ENCODE results near the gene FBXO31.
"Not testable (repeated sequence)": the region's sequence is repeated elsewhere in the genome, so short reads cannot be mapped to it uniquely, and the experiment has no call there.

The FBXO31 gene

DNA sequence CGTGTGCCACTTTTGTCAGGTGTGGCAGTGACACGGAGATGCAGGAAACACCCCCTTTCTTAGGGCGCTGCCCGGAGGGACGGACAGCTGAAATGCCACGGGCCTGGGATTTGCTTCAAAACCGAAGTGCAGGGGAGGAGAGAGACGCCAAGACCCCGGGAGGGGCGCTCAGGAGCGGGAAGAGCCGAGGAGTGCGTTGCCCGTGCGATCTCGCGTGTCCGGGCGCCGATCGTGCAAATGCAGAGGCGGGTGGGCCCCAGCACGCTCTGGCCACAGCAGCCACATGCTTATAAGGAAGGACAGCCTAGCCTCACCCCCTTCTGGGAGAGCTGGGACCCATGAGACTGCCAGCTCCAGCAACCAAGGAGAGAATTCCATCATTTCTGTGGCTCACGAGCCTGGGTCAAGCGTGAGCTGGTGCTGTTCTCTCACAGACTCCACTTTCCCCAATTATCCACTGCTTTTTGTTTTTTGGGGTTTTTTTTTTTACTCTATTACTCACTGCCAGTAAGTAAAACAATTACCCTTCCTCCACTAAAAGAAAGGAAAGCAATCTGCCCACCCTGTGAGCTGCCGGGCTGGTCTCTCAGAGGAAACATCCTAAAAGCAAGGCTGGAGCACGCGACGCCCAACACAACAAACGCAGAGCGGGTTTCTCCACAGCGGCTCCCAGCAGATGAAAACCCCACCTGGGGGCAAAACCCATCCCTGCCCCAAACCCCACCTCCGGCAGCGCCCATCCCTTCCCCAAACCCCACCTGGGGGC is 39.2 kb downstream of the FBXO31 start:
- DNase-seq (ENCODE audit: low read depth in 2 of 2) = no peak

DNA sequence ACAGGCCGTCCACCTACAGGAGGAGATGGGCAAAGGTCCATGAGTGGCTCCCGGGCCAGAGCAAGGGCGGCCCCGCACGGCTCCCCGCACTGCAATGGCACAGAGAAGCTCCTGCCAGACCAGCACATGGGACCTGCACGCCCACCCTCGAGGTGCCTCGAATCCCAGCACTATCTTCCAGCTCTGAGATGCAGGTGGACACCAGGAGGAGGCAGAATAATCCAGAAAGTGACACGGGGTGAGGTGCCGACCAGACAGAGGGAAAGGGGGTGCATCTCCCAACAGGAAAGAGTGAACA is 39.9 kb downstream of the FBXO31 start:
- DNase-seq (ENCODE audit: low read depth in 2 of 2) = no peak

DNA sequence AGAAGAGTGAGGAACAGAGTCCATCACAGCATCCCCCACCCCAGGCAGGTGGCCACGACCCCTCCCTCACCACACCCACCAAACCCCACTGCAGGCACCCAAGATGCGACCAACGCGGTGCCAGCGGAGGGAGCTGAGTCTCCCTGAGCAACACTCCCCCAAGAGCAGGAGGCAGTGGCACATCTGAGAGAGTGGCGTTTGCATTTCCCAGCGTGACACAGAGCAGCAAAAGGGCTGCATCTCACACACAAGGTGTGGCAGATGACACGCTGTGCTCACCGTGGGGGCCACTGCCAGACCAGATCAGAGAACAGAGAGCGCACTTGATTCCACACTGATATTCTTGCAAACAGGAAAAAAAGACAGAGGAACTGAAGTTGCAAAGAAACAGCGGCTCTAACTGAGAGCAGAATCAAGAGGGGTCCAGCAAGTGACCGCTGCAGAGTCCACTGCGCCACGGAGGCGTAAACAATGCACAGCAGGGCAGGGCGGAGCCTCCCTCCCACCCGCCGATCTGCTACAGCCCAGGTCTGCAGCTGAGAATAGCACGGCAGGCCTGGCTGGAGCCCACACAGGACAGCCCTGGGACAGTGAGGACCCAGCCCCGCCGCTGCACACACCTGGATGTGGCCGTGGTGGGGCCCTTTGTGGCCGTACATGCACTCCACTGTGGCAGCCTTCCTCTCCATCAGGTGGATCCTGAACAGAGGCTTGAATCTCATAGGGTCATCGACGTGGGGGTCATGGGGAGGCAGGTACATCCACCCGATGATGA is 40.4 kb downstream of the FBXO31 start:
- no peak for DNase-seq (ENCODE audit: low read depth in 2 of 2)

DNA sequence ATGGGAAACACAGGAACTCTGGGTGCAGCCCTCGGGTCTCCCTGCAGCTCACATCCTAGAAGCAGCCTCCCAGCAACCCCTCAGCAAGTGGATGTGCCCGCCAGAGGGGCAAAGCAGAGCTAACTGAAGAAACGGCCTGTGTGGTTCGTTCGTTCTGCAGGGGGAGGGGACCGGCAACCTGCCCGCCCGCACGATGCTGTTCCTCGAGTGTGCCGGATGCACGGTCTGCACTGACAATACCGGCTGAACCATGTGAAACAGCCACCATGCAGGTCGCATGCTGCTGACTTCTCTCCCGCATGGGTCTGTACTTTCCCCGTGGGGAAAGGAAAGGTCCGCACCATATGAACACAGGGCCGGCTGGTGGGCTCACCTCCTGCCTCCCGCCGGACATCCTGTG is 41.1 kb downstream of the FBXO31 start:
- no peak for DNase-seq (ENCODE audit: low read depth in 2 of 2)

DNA sequence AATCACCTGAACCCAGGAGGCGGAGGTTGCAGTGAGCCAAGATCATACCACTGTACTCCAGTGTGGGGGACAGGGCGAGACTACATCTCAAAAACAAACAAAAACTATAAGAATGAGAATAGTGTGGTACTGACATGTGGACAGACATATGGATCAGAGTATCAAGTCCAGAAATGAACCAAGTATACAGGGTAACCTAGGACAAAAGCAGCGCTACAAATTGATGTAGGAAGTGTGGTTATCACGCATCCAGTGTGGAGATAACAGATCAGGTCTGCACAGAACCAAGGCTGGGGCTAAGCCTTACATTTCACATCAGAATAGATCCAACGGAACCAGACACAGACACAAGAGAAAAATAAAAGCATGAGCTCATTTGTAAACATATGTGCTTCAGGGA is 43.4 kb downstream of the FBXO31 start:
- DNase-seq (ENCODE audit: low read depth in 2 of 2) = no peak

DNA sequence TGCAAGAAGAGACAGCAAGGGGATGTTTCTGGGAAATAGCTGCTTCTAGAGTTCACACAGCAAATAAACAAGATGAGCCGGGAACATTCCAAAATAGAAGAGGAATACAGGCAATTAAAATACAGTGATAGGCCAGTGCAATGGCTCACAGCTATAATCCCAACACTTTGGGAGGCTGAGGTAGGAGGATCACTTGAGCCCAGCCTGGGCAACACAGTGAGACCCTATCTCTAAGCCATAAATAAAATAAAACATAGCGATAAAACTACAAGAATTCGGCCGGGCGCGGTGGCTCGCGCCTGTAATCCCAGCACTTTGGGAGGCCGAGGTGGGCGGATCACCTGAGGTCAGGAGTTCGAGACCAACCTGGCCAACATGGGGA is 43.9 kb downstream of the FBXO31 start:
- DNase-seq (ENCODE audit: low read depth in 2 of 2) = not testable (repeated sequence)

DNA sequence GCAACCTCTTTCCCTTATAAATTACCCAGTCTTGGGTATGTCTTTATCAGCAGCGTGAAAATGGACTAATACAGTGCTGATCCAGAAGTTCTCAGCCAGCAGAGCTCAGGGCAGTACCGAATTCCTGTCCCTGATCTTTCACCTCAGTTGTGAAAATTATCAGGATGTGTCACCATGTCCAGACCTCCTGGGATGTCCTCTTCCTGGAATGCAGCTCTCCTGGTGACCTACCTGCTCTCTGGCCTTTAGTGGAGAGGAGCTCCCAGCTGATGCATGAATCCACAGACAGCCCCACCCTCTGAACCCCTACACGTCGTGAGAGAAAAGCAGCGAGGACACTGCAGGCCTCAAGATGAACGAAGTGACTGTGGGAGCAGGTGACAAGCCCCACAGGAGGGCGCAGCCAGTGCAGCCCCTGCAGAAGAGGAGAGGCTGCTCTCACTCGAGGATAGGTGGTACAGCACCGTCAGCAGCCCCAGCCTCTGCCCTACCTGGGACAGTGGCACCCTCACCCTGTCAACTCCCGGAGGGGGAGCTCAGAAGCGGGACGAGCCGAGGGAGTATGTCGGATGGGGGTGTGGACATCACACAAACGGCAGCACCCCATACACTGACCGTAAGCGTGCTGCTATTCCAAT is 44.4 kb downstream of the FBXO31 start:
- DNase-seq (ENCODE audit: low read depth in 2 of 2) = no peak

DNA sequence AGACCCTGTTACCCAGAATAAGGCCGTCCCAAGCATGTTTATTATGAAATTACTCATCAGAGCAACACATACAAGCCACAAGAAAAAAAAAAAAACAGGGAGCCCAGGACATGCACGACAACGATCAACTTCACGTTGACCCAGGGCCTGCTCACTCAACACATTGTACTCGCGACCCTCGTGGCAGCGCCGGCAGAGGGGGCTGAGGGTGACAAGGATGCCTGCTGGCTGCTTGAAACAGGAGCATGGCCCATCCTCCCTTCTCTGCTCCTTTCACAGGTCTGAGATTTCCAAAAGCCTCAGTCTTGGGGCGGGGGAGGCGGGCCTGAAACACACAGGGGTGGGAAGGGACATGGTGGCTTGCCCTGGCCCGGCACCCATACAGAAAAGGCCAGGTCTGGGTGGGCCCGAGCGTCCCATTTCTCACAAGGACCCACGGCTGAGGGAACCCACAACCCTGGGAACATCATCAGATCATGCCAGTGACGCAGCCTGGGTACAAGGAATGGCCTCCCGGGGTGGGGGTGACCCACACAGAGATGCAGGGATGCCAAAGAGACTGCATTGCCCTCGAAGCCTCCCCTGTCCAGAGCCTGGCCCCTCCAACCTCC is 45.3 kb downstream of the FBXO31 start:
- no peak for DNase-seq (ENCODE audit: low read depth in 2 of 2)

DNA sequence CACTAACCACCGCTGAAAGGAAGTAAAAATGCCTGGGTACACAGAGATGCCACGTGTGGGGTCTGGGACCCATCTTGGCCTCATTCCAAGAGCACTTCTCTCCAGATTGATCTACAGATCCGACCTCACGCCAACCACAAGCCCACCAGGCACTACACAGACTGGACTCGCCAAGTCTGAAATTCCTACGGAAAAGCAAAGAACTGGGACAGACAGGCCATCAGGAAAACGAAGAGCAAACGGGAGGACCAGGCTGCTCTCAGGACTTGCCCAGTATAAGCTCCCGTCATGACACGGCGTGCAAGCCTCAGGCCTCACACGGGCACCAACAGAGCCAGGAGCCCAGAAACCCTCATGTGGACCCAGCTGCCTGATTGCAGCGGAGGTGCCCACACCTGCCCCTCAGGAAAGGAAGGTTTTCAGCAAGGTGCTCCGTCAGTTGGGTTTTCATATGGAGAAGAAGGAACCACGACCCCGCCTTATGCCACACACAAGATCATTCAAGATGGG is 46.3 kb downstream of the FBXO31 start:
- no peak for DNase-seq (ENCODE audit: low read depth in 2 of 2)

DNA sequence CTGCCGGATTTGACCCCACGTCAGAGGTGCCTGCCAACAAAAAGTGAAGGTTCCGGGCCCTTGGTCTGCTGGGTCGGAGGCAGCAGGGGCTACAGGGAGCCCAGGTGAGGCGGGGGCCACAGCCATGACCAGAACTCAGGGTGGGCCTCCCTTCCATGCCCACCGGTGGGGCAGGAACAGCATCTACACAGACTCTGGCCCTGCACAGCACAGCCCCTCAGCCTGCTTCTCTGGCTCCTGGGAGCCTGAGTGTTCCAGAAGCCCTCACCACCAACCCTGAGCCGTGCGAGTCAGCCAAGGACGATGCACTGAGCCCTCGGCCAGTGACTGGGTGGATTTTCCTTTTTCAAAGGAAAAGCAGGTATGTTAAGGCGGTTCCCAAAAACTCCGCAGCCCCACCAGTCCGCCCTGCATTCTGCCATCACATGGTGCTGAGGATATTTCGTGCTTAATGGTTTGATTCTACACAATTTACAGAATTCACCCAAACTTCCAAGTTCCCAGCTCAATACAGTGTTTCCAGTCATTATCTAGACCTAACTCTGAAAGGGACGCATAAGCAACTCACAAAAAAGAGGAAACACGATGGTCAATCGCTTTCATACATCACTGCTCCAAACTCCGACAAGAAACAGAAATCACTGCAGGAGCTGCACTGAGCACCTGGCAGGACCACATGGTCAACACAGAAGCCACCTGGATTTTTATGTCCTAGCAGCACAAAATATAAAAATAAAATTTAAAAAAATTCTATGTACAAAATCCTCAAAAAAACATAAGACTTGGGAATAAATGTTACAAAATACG is 46.9 kb downstream of the FBXO31 start:
- DNase-seq (ENCODE audit: low read depth in 2 of 2) = no peak

DNA sequence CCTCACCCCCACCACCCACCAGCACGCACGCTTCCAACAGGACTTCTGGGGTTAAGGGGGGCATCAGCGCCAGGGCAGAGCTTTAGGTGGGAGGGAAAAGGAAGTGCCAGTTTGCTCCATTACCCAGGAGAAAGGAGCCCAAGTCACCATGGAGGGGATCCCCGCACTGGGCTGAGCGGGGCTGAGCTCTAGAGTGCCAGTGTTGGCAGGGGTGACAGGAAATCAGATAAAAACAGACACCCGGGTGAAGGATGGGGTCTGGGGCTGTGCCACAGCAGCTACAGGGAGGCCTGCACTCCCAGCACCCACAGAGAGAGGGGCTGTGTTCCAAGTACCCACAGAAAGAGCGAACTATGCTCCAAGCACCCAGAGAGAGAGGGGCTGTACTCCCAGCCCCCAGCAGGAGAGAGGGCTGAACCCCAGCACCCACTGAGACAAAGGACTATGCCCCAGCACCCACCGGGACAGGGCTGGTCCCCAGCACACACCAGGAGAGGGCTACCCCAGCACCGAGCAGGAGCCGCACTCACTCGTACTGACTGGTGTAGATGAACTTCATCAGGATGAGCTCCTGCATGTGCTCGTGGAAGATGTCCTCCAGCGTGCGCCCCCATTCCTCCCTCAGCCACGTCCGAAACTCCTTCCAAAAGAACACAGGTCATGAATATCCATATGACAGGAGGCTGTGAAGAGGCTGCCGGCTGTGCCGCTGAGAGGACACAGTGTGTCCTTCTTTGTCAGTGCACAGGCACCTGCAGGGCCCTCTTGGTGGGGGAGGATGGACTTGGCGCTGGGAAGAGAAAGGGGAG is 47.7 kb downstream of the FBXO31 start:
- no peak for DNase-seq (ENCODE audit: low read depth in 2 of 2)

DNA sequence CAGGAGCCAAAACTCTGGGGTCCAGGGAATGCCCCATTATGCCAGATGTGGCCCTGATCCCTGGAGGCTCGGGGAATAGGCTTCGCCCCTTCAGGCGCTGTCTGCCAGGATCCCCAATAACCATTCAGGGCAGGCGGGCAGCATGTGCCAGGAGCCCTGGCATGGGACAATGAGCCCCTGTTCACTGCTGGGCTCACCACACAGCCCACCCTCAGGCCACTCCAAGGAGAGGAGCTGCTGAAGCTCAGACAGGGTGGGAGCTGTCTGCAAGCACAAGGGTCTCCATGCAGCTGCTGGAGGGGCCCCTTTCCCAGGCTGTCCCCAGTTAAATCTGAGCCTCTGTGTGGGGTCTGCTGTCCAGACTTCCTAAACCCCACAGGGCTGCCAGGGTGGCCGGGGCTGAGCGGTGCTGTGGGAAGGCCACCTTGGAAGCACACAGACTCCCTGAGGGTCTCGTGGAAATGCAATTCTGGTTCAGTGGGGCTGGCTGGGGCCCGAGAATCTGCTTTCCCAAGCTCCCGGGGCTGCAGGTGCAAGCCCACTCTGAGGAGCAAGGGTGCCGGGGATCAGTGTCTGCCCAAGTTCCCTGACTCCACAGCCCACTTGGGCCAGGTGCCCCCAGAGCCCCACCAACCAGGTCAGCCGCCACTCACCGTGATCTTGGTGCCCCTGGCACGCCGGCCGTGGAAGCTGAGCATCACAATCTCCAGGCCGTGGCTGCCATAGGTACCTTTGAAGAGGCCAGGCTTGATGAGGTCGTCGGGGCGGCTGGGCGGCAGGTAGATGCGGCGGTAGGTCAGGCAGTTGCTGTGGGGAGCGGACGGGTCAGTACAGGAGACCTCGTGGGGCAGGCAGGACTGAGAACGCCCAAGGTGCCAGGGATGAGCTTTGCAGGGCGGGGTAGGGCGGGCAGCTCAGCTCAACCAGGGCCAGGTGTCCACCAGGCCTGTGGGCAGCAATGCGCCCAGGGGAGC is 48.6 kb downstream of the FBXO31 start:
- DNase-seq (ENCODE audit: low read depth in 2 of 2) = no peak

DNA sequence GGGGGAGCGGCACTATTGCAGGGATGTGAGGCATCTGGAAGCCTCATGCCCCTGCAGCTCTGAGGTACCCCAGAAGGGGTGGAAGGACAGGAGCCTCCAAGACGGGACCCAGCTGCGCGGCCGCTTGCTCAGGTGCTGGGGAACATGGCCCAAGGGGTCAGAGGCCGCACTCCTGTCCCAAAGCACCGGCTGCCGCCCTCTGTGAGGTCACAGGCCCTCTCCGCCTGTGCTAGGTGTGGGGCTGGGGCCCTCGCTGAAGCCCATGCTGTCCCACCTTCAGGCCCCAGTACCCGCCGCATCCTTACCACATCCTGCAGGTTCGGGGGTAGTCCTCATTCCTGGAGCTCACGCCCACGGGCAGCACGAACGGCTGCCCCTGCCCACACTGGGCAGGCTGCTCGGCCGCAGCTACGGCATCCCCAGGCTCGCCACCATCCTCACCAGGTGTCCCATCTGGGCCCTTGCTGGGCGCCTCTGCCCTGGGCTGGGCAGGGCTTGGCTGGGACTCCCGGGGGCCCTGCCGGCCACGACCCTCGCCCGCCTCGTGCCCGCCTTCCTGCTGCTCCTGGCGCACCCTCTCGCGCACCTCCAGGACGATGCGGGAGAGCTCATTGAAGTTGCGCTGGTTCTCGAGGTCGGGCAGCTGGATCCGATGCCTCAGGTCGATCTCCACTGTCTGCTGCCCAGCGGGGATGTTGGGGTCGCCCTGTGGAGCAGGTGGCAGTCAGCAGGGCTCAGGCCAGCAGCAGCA is 49.8 kb downstream of the FBXO31 start:
- no peak for DNase-seq (ENCODE audit: low read depth in 2 of 2)

DNA sequence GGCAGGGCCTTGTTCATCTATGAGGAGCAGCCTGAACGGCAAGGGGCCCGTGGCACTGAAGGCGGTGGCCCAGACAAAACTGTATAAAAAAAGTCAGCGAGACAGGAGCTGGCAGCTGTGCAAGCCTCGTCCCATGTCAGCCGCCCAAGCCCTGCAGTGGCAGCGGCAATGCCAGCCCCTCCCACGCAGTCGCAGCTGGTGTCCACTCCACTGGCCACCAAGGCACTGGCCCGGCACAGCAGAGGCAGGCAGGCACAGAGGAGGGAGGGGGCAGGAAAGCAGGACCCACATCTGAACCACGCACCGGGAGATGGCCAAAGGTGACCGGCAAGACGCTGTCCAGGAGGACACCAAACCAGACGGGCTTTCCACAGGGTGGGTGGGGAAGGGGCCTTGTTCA is 50.5 kb downstream of the FBXO31 start:
- no peak for DNase-seq (ENCODE audit: low read depth in 2 of 2)

DNA sequence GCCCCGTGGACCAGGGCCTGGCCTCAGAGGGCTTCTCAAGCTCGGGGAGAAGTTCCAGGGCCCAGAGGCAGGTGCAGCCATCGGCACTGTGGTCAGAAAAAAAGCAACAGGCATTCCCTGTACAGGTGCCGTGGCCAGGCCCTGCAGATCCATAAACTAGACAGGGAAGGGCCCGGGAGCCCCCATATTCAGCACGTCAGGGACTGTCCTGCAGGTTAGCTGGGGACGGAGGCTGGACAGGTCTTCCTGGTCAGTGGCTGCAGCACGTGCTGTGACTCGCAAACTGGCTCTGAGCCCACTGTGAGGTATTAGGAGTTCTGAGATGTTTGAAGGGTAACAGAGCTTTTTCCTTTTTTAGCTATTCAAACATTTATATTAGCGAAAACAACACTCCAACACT is 51.4 kb downstream of the FBXO31 start:
- no peak for DNase-seq (ENCODE audit: low read depth in 2 of 2)

DNA sequence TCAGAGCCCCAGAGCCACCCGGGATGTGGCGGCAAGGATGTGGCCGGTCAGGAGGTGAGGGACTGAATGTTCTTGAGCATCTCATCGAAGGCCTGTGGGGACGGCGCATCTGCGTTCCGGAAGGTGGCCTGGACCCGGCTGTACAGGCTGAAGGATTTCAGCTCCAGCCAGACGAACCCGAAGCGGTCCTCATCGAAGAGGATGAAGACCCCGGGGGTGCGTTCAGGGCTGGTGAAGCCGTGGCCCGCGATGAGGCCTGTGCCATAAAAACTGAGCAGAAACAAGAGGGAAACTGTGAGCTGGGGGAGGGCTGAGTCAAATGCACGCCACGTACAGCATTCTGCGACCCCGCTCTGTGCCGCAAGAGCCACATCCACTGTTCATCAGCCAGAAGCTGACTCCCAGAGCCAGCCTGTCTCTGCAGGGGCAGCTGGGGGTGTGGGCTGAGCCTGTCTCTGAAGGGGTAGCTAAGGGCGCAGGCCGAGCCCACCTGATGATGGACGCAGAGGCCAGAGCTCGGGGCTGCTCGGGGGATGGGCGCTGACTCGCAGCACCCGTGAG is 52.3 kb downstream of the FBXO31 start:
- DNase-seq (ENCODE audit: low read depth in 2 of 2) = no peak

DNA sequence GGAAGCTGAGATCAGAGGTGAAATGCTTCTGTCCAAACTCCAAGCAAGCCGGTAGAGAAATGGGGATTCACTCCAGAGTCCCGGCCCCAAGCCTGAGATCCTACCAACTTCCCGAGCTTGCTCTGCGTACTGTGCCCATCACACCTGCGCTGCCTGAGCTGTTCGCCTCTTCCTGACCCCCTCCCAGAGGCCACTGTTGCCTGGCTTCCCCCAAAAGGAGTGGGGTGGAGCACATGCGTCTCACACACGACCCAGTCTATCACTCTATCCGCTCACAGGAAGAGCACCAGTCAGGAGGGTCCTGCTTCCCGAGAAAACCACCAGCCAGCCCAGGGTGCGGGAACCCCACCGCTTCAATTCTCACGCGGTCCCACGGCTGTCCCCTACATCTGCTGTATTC is 52.9 kb downstream of the FBXO31 start:
- DNase-seq (ENCODE audit: low read depth in 2 of 2) = no peak

DNA sequence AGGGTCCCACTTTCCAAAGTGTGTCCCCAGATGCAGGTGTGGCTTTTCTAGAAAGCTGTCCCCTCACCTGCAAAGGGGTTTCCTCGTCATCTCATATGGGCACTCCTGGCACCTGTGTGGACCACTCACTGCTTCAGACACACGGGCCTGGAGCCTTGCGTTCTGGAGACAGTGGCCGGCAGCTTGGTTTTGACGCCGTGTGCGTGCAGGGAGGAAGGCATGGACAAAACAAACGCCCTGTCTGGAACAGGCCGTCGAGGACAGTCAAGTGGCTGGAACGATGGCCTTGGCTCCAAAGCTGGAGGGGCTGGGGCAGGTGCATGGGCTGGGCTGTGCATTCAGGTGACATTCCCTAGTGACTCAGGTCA is 53.3 kb downstream of the FBXO31 start:
- no peak for DNase-seq (ENCODE audit: low read depth in 2 of 2)
